Stimulated activated CD4-positive, alpha-beta T cell treated with anti-CD3 and anti-CD28 coated beads, Interleukin-4, amount 100 ng/mL, for 48 hours (primary cell): Measurements from ENCODE around the gene MSTO1.
"Not testable (repeated sequence)": the region's sequence is repeated elsewhere in the genome, so short reads cannot be mapped to it uniquely, and the experiment has no call there.

ENCODE experiments used
- DNase-seq, 2 donors: peaks; one replicate each; pipeline ENCODE4 v3.0.0-alpha.2; 2020; ENCODE audit warnings: low read depth in 2 of 2

The MSTO1 gene

DNA sequence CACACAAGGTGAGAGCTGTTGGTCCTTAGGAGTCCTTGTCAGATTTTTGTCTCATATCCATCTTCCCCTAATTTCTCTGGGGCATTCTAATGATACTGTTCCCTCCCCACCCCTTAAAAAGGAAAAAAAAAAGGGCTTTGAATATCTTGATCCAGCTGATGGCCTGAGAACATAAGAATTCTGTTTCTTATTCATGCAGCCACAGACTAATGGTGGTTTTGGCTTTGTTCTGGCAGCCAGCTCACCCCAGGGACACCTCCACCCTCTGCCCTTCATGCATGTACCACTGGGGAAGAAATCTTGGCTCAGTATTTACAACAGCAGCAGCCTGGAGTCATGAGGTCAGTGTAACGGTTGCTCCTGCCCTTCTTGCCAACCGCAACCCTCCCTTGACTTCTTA lies 3.2 kb downstream of the MSTO1 start:
- not testable (repeated sequence) for DNase-seq

DNA sequence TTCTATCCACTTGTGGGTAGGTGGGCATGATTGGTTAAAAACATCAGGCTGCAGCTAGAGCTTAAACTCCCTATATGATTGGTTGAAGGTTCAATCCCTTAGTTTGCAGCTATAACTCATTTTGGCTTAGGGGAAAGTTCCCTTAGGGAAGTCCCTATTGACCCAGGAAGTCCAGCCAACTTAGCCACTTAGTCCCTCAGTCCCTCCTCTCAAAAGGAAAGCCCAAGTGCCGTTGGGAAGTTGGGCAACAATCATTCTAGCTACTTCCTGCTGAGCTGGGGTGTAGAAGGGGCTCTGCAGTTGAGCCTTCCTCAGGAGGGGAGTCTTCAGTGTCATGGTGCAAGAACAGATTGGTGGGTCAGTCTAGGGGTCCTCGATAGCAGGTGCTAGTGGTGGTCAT lies 12.2 kb downstream of the MSTO1 start:
- DNase-seq, result no peak

DNA sequence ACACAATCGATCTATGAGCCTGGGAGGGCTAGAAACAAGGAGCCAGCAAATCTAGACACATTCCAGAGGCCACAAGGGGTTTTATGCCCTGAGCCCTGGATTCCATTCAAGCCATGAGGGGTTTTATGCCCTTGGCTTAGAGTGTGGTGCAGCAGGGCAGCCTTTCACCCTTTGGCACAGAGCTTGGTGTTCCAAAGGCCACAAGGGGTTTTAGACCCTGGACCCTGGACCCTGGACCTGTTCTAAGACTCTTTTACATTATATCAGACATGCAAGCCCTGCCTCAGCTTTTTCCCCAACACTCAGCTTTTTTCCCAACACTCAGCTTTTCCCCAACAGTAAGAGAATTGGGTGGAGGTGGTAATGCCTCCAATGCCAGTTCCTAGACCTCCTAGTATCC lies 13.3 kb downstream of the MSTO1 start:
- no peak for DNase-seq

DNA sequence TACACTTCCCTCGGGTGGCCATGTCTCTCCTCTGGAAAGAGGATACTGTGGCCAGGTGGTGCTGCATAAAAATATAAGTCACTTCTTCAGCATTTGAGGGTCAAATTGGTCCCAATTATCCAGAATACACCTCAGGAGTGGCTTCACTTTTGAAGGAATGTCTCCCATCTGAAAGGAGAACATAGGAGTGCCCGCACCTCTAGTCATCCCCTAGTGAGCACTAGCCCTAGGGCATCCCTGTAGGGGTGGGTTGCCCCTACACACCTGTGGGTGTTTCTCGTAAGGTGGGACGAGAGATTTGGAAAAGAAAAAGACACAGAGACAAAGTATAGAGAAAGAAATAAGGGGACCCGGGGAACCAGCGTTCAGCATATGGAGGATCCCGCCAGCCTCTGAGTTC lies 16.4 kb downstream of the MSTO1 start:
- not testable (repeated sequence) for DNase-seq

DNA sequence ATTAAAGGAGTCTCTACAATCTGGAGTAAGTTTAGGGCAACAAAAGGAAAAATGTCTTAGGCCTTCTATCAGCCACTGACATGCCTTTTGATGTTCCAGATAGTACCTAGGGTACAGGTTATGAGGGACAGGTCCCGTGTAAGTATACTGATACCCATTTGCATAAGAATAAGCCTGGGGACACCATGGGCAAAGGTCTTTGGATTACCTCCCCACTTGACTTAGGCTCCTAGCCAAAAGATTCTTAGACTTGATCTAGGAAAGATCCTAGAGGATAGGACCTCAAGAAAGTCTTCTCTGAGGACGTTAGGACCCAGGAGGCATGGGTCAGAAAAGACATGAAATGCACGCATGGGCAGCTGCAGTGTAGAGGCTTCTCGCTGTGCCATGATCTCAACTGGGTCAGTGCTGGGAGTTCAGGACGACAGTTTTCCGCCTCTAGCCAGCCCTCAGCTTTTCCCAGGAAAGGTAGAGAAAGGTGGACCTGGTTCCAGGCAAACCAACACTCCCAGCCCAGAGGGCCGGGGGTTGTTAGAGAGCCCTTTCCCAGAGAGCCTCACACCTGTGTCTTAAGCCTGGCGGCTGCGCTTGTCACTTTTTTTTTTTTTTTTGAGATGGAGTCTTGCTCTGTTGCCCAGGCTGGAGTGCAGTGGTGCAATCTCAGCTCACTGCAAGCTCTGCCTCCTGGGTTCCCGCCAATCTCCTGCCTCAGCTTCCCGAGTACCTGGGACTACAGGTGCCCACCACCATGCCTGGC lies 26.6 kb downstream of the MSTO1 start:
- DNase-seq, result no peak

DNA sequence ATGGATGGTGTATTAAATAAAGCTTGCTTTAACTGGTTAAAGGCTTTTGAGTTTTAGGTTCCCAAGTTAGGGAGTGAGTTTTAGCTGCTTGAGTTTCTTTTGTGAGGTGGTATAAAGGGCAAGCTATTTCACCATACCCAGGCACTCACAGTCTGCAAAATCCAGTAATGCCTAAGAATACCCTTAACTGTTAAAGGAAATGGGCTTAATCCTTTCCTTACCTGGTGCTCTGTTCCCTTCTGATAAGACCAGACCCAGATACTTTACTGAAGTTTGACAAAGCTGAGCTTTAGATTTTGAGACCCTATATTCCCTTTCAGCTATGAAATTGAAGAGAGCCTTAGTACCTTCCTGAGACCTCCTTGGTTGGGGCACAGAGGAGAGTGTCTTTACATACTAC lies 30.3 kb downstream of the MSTO1 start:
- DNase-seq, result no peak

DNA sequence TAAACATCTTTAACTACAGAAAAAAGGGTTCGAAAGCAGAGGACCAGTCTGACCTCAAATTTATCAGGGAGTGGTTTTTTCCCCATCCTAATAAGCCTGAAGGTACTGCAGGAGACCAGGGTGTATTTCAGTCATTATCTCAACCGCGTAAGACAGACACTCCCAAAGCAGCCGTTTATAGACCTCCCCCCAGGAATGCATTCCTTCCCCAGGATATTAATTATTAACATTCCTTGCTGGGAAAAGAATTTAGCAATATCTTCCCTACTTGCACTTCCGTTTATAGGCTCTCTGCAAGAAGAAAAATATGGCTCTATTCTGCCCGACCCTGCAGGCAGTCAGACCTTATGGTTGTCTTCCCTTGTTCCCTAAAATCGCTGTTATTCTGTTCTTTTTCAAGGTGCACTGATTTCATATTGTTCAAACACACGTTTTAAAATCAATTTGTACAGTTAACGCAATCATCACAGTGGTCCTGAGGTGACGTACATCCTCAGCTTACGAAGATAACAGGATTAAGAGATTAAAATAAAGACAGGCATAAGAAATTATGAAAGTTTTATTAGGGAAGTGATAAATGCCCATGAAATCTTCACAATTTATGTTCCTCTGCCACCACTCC lies 32.7 kb downstream of the MSTO1 start:
- DNase-seq, result not testable (repeated sequence)

DNA sequence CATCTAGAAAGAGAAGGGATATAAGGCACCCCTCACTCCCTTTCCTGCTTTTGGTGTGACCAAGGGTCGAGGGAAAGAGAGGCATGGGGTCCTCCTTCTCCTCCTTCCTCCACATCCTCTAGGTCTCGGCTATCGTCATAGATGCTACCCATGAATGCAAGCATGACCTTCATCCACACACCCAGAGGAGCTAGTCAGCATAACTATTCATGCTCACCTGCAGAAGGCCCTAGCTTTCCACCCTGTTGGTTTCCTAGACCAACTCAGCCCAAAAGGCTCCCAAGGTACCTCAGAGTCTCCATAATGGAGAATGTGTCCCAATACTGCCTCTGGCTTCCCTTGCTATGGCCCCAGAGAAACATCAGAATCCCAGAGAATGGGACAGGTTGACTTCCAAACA lies 33.2 kb downstream of the MSTO1 start:
- DNase-seq, result no peak

DNA sequence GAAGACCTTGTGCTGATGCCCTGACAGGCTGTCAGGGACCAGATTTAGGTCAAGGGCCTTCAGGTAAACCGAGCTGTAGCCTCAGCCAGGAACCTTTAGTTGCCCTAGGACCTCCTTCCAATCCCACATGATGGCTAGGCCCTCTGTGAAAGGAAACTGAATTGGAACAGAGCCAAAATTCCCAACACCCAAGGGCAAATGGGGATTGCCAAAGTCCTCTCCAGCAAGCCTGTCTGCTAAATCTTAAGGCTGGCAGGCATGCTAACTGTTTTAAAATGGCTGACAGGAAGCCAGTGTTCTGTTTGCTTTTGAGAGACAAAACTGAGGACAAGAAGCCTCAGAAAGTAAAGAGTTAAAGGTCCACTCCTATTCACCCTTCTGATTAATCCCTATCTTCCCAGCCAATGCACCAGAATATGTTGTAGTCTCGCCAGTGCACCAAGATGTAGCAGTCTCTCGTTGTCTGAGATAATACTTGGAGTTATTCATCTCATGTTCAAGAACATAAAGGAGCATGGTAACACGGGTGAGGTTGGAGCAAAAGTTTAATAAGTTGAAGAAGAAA lies 35.1 kb downstream of the MSTO1 start:
- DNase-seq, result no peak

DNA sequence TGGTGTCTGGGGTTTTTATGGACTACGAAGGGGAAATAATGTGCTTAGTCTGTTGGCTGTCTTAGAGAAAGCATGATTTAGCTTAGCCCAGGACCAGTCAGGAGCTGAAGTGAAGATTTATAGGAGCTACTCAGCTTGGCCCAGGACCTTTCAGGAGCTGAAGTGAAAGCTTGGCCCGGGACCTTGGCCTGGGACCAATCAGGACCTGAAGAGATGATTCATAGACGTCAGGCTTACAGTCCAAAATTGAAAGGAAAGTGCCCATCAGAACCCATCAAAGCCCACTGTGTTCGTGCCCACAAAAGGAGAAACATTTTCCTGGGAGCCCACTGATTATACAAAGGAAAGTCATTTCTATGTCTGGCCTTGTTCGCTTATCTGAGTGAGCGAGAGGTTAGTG lies 35.6 kb downstream of the MSTO1 start:
- no peak for DNase-seq

DNA sequence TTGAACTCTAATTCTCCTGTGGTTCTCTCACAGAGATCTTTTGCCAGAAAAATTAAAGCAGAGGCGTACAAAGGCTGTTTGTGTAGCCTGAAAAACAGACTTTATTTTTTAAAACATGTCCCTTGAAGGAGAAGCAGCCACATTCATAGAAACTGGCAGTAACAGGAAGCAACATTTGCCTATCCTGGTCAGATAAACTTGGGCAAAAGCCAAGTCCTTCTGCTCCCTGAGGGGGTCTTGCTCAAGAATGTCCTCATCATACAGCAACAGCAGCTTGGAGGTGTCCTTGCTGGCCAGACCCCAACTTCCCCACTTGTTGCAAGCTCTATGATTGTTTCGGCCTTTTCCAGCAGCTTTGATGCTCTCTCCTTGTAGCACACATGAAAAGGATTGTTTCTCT lies 36.3 kb downstream of the MSTO1 start:
- DNase-seq, result no peak

DNA sequence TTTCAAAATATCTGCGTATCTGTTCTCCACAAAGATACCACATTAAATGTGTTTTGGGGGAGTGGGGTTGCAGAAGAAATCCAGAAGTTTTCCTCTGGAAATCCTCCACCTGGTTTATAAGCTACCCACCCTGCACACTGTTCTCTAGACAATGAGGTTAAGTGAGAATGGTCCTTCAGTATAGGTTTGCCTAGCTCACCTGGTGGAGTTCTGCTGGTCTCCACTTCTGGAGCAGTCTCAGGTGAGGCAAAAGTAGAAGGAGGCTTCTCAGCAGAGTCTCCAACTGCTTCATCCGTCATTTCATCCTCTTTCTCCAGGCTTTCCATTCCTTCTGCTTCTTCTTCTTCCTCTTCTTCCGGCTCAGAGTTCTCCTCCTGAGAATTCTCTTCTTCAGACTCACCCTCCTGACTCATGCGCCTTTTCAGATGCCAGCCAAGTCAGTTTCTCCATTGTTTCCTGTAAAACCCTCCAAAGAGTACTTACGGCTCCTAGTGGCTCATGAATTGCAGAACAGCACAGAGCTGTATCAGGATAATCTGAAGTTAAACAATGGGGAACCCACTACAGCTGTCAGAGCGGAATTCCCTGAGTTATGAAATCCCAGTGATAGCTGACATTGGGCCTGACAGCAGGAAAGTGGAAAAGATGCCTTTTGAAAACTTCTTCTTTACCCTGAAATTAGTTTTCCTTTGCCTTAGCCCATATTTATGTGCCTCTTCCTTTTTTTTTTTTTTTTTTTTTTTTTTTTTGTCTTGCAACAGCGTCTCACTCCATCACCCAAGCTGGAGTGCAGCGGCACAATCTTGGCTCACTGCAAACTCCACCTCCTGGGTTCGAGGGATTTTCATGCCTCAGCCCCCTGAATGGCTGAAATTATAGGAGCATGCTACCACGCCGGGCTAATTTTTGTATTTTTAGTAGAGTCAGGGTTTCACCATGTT lies 38.5 kb downstream of the MSTO1 start:
- no peak for DNase-seq

DNA sequence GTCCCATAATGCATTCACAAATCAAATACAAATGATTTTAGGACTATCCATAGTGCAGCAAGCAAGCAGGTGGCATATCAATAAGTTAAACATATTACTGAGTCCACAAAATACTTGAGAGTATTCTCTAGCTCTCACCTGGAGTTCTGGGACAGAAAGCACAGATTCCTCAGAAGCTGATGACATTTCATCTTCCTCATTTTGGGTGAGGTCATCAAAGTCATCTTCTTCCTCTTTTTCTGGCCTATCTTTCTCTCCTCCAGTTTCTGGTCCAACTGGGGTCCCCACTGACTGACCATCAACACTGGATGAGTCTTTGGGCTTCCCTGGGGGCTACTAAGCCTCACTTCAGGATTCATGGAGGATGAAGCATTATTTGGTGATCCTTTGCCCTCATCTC lies 39.7 kb downstream of the MSTO1 start:
- DNase-seq, result no peak

DNA sequence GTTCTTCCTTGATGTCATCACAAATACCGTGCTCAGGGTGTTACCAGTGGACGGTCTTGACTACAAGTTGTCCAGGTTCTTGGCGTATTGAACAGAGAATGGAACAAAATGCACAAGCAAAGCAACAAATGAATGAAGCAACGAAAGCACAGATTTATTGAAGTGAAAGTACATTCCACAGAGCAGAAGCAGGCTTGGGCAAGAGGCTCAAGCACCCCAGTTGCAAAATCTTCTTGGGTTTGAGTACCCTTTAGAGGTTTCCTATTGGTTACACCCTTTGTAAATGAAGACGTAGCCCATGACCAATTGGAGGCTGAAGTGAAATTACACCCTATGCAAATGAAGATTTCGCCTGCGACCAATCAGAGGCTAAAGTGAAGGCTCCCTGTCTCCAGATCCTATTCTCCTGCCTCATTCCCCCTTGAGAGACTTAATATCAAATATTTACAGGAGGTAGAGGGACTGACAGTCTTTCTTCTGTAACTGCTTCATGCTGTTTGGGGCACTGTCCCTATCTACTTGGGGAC lies 40.3 kb downstream of the MSTO1 start:
- DNase-seq, result no peak

DNA sequence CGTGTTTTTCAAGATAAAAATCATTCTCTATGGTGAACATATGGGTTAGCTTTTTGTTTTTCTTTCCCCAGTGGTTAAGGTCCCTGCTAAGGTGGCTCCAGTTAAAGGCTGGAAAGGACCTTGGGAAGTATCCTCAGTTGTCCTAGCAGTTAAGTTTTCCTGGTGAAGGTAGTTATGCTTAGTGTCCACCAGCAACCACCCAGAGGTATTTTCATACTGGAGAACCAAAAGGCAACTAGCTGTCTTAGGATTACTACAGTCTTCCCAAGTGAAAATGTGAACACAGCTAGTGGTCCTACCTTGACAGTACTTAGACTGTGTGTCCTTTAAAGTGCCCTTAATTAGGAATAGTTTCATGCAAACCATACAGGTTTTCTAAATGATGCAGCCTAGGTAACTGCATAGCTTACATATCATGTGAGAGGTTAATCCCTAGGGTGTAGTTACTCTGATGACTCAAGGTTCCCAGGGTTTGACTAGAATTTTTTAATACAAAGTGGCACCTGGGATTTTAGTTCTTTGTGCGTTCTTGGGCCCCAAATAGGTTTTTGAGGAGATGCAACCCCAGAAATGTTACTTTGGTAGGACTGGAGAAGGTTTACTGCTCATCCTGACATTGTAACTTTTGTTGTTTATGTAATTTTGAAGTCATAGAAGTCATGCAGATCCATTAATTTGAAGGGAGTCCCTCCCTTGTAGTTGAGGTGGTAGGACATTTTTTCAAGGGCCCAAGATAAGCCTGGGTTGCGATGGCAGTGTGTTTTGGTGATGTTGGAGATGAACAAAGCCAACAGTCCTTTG lies 42.0 kb downstream of the MSTO1 start:
- DNase-seq, result no peak

DNA sequence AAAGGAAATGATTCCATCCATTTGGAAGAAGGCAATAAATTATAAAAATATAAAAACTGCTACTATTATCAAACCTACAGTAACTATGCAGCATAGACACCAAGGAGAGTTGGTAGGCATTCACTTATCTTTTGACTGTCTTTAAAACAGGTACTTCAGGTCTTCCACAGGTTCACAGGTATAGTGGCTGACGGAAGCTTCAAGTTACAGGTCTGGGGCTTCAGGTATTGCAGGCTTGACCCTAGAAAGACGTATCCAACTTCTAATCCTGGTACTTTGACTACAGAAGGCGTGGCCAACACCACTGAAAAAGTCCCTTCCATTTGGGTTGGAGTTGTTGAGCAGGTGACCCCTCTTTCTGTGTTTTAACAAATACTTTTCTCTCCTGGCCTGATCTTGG lies 42.9 kb downstream of the MSTO1 start:
- DNase-seq, result no peak

DNA sequence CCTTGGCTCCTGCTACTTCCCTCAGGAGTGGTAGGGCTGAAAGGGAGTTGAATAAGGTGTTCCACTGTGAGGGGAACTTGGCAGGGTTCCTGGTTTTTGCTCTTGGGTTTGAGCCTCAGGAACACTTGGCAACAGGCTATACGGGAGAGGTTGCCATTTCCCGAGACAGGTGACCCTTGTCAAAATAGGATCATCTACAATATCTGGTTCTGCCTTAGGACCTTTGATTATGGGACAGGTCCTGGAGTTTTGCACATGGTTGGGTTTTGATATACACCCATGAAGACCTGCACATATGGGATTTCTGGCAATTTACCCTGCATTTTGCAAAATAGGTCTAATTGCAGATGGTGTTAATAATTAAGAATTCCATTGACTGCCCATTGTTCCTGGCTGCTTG lies 47.4 kb downstream of the MSTO1 start:
- DNase-seq, result no peak

DNA sequence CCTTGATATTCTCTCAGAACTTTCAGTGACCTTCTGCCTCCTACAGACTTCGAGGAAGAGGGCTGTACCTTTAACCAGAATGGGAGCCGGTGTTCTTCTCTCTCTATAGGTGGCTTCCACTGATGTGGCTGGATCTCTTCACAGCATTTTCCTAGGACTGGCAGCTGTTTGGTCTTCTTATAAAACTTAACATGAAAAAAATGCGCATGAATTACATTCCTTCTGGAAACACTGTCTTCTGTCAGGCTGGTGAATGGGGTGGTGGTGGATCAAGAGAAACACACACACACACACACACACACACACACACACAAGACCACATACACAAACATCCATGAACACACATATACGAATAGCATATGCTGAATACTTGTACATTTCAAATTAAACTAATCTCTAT lies 51.2 kb downstream of the MSTO1 start:
- not testable (repeated sequence) for DNase-seq
